Measurements from ENCODE around the gene NCOA3.
A peak's percentile ranks its signal among the peaks of the same experiment; 100 is the strongest.
"Not testable (repeated sequence)": the region's sequence is repeated elsewhere in the genome, so short reads cannot be mapped to it uniquely, and the experiment has no call there.

NCOA3 gene

GRCh38 chr20:47468290-47469050 is 33.2 kb upstream of the NCOA3 start:
- no peak for DNase-seq (ENCODE audit: low read depth)

- DNase-seq (ENCODE audit: low read depth) = no peak
Observed at GRCh38 chr20:47475419-47476044, 26.2 kb upstream of the NCOA3 start.

GRCh38 chr20:47476452-47476851 is 25.2 kb upstream of the NCOA3 start:
- DNase-seq (ENCODE audit: low read depth) = no peak

GRCh38 chr20:47479093-47479492 is 22.6 kb upstream of the NCOA3 start:
- no peak for DNase-seq (ENCODE audit: low read depth)

- DNase-seq (ENCODE audit: low read depth) = no peak
Observed at GRCh38 chr20:47479506-47479905, 22.2 kb upstream of the NCOA3 start.

- no peak for DNase-seq (ENCODE audit: low read depth)
Observed at GRCh38 chr20:47480239-47480638, 21.4 kb upstream of the NCOA3 start.

GRCh38 chr20:47480705-47481104 is 21.0 kb upstream of the NCOA3 start:
- DNase-seq (ENCODE audit: low read depth) = no peak

- DNase-seq (ENCODE audit: low read depth) = no peak
Observed at GRCh38 chr20:47481330-47482216, 20.1 kb upstream of the NCOA3 start.

- no peak for DNase-seq (ENCODE audit: low read depth)
Observed at GRCh38 chr20:47482705-47483104, 19.0 kb upstream of the NCOA3 start.

GRCh38 chr20:47484303-47484702 is 17.4 kb upstream of the NCOA3 start:
- no peak for DNase-seq (ENCODE audit: low read depth)

- peak; percentile 51 for DNase-seq (ENCODE audit: low read depth)
Observed at GRCh38 chr20:47487175-47487917, 14.3 kb upstream of the NCOA3 start.

GRCh38 chr20:47489448-47489872 is 12.2 kb upstream of the NCOA3 start:
- DNase-seq (ENCODE audit: low read depth) = no peak

GRCh38 chr20:47490795-47491194 is 10.9 kb upstream of the NCOA3 start:
- DNase-seq (ENCODE audit: low read depth) = no peak

GRCh38 chr20:47492284-47492683 is 9.4 kb upstream of the NCOA3 start:
- DNase-seq (ENCODE audit: low read depth) = no peak

GRCh38 chr20:47493175-47493962 is 8.3 kb upstream of the NCOA3 start:
- DNase-seq (ENCODE audit: low read depth) = peak; percentile 47

- no peak for DNase-seq (ENCODE audit: low read depth)
Observed at GRCh38 chr20:47493963-47494293, 7.8 kb upstream of the NCOA3 start.

- not testable (repeated sequence) for DNase-seq (ENCODE audit: low read depth)
Observed at GRCh38 chr20:47494606-47495005, 7.1 kb upstream of the NCOA3 start.

- DNase-seq (ENCODE audit: low read depth) = no peak
Observed at GRCh38 chr20:47496118-47496517, 5.6 kb upstream of the NCOA3 start.

GRCh38 chr20:47498606-47499005 is 3.1 kb upstream of the NCOA3 start:
- no peak for DNase-seq (ENCODE audit: low read depth)

- no peak for DNase-seq (ENCODE audit: low read depth)
Observed at GRCh38 chr20:47499053-47499452, 2.6 kb upstream of the NCOA3 start.

GRCh38 chr20:47500082-47500481 is 1.6 kb upstream of the NCOA3 start:
- DNase-seq (ENCODE audit: low read depth) = not testable (repeated sequence)

Data from stimulated activated CD8-positive, alpha-beta memory T cell treated with anti-CD3 and anti-CD28 coated beads, Interleukin-4, amount 100 ng/mL, for 24 hours (primary cell).